HG03135 (cell line): ENCODE data around the gene SFT2D2.
"Not testable (repeated sequence)": the region's sequence is repeated elsewhere in the genome, so short reads cannot be mapped to it uniquely, and the experiment has no call there.

Source experiments
- ATAC-seq: cut with Tn5 transposase; IDR thresholded peaks from one replicate; pipeline ENCODE4 v1.9.1; 2021; ENCODE audit warnings: mild to moderate bottlenecking, moderate library complexity; ENCODE audit not compliant: unreplicated experiment

SFT2D2 gene

GRCh38 chr1:168225476-168226190 lies at the start of gene SFT2D2:
Gene SFT2D2, plus strand, starts transcription at chr1:168226004. Its CDS starts 76 bp downstream, at chr1:168226080.
- peak; percentile 74 for ATAC-seq

GRCh38 chr1:168178227-168178637 lies 47.6 kb upstream of the SFT2D2 start:
- ATAC-seq, result no peak

- ATAC-seq, result peak; percentile 90
These were observed 47.0 kb upstream of the SFT2D2 start, which contains the start of gene TIPRL for GRCh38 chr1:168178638-168179437. Gene TIPRL, plus strand, starts transcription at chr1:168178962. Its CDS starts 116 bp downstream, at chr1:168179078.

GRCh38 chr1:168179438-168180147 lies 46.2 kb upstream of the SFT2D2 start:
- ATAC-seq, result no peak

- no peak for ATAC-seq
These were observed 45.7 kb upstream of the SFT2D2 start for GRCh38 chr1:168180148-168180524.

- ATAC-seq, result not testable (repeated sequence)
These were observed 44.6 kb upstream of the SFT2D2 start for GRCh38 chr1:168181063-168181720.

GRCh38 chr1:168187177-168187576 lies 38.6 kb upstream of the SFT2D2 start:
- ATAC-seq, result no peak

GRCh38 chr1:168190403-168190802 lies 35.4 kb upstream of the SFT2D2 start:
- no peak for ATAC-seq

GRCh38 chr1:168195199-168196135 lies 30.3 kb upstream of the SFT2D2 start:
- ATAC-seq, result no peak

GRCh38 chr1:168199056-168199455 lies 26.7 kb upstream of the SFT2D2 start:
- ATAC-seq, result no peak

GRCh38 chr1:168202941-168203654 lies 22.7 kb upstream of the SFT2D2 start:
- ATAC-seq, result no peak

GRCh38 chr1:168206111-168206510 lies 19.7 kb upstream of the SFT2D2 start:
- no peak for ATAC-seq

GRCh38 chr1:168207673-168208072 lies 18.1 kb upstream of the SFT2D2 start:
- ATAC-seq, result not testable (repeated sequence)

GRCh38 chr1:168210312-168210711 lies 15.5 kb upstream of the SFT2D2 start:
- ATAC-seq, result no peak

- no peak for ATAC-seq
These were observed 12.5 kb upstream of the SFT2D2 start for GRCh38 chr1:168213349-168213748.

GRCh38 chr1:168216171-168216570 lies 9.6 kb upstream of the SFT2D2 start:
- ATAC-seq, result no peak

- ATAC-seq, result no peak
These were observed 8.1 kb upstream of the SFT2D2 start for GRCh38 chr1:168217664-168218063.

GRCh38 chr1:168218658-168219057 lies 7.1 kb upstream of the SFT2D2 start:
- ATAC-seq, result no peak

GRCh38 chr1:168220470-168220871 lies 5.3 kb upstream of the SFT2D2 start:
- ATAC-seq, result no peak
